Endothelial cell of umbilical vein (primary cell): ENCODE measurements around the gene GRHPR. TPM values are rescaled to one million over a fixed set of nuclear protein-coding genes. Genes with fewer than 3 reads are reported as not detected.
A peak's percentile ranks its signal among the peaks of the same experiment; 100 is the strongest.

ENCODE experiments used
- BruUV-seq: library from RNA; stranded (reverse); fragments of 400-500 nt; replicated peaks from 2 replicates; lab custom pipeline; 2021; lab: Mats Ljungman, UMichigan
- CTCF ChIA-PET: fragments of 300-600, 350-600 bp; sonication (Branson Sonifier 250); formaldehyde crosslinking; loops from one replicate; lab custom pipeline; 2021; ENCODE audit warnings: antibody characterized with exemption, inconsistent platforms; lab: Charles Lee
- POLR2A ChIA-PET: fragments of 300-600, 350-600 bp; sonication (Branson Sonifier 250); formaldehyde crosslinking; loops from one replicate; lab custom pipeline; 2021; ENCODE audit warnings: antibody characterized with exemption, inconsistent platforms; lab: Charles Lee
- DNase-seq: peaks from one replicate; pipeline ENCODE4 v3.0.0-alpha.2; 2011; ENCODE audit warnings: low read depth, low spot score
- FAIRE-seq: peaks from 2 replicates; lab custom pipeline; 2011; peaks lifted over from hg19 to GRCh38; lab: Jason Lieb, UNC
- H2AFZ ChIP-seq: 2 replicates; pipeline ENCODE4 v1.6.0; 2012; ENCODE audit warnings: low read depth, low read length, control low read depth, inconsistent platforms
- H3K27ac ChIP-seq: 2 replicates; pipeline ENCODE4 v1.5.1; 2011; ENCODE audit warnings: low read depth, mild to moderate bottlenecking, control low read depth, low read length, moderate library complexity; ENCODE audit not compliant: insufficient read depth
- H3K27me3 ChIP-seq, 2 experiments: 2 replicates each; pipeline versions ENCODE4 v1.6.0 to v1.6.1; 2011; ENCODE audit warnings: low read length in 2 of 2, mixed read lengths in 1 of 2; ENCODE audit not compliant: control insufficient read depth in 2 of 2, insufficient read depth in 2 of 2
- H3K36me3 ChIP-seq, 2 experiments: 2 replicates in 1 of 2; 3 replicates in 1 of 2; pipeline ENCODE4 v1.5.1; 2011; ENCODE audit warnings: low read length in 2 of 2, mild to moderate bottlenecking in 1 of 2, moderate library complexity in 1 of 2; ENCODE audit not compliant: control insufficient read depth in 2 of 2, insufficient read depth in 2 of 2; ENCODE audit errors: extremely low read depth in 1 of 2
- H3K4me1 ChIP-seq: 3 replicates; pipeline ENCODE4 v1.5.1; 2011; ENCODE audit warnings: mild to moderate bottlenecking, low read length; ENCODE audit not compliant: control insufficient read depth, insufficient read depth; ENCODE audit errors: extremely low read depth
- H3K4me2 ChIP-seq: 2 replicates; pipeline ENCODE4 v1.6.1; 2011; ENCODE audit warnings: low read length, control low read depth, mixed read lengths; ENCODE audit not compliant: insufficient read depth
- H3K4me3 ChIP-seq, 3 experiments: fragments of 200-600 bp in 1 of 3; sonication (generic), shearing (Covaris generic) in 1 of 3; replicated peaks in 1 of 3; 2 replicates each; pipeline ENCODE4 v1.5.1; 2011 to 2016; ENCODE audit warnings: control low read depth in 3 of 3, low read length in 3 of 3, mild to moderate bottlenecking in 2 of 3, inconsistent platforms in 1 of 3, low read depth in 1 of 3, moderate library complexity in 1 of 3; ENCODE audit not compliant: insufficient read depth in 1 of 3
- H3K79me2 ChIP-seq: 2 replicates; pipeline ENCODE4 v1.6.0; 2012; ENCODE audit warnings: low read length, inconsistent platforms; ENCODE audit not compliant: control insufficient read depth, insufficient read depth
- H3K9ac ChIP-seq: replicated peaks from 2 replicates; pipeline ENCODE3; 2011; ENCODE audit warnings: low read length, control low read depth; ENCODE audit not compliant: insufficient read depth; ENCODE audit errors: extremely low read depth
- H3K9me1 ChIP-seq: replicated peaks from 3 replicates; pipeline ENCODE4 v1.6.0; 2011; ENCODE audit warnings: mild to moderate bottlenecking, low read length; ENCODE audit not compliant: control insufficient read depth, insufficient read depth; ENCODE audit errors: extremely low read depth
- H3K9me3 ChIP-seq: replicated peaks from 2 replicates; pipeline ENCODE4 v1.5.1; 2012; ENCODE audit warnings: low read length, inconsistent platforms; ENCODE audit not compliant: control insufficient read depth, insufficient read depth
- H4K20me1 ChIP-seq: replicated peaks from 2 replicates; pipeline ENCODE3; 2011; ENCODE audit warnings: mild to moderate bottlenecking, low read length; ENCODE audit not compliant: control insufficient read depth, insufficient read depth; ENCODE audit errors: extremely low read depth
- CTCF ChIP-seq, 2 donors: IDR thresholded peaks; 1 replicate in 1 of 2; 2 replicates in 1 of 2; pipeline ENCODE4 v1.5.1; 2011; ENCODE audit warnings: low read length in 2 of 2, mild to moderate bottlenecking in 2 of 2, moderate library complexity in 2 of 2, control low read depth in 1 of 2, inconsistent platforms in 1 of 2, low read depth in 1 of 2; ENCODE audit not compliant: insufficient read depth in 1 of 2; ENCODE audit errors: extremely low read depth in 1 of 2
- EZH2 ChIP-seq: IDR thresholded peaks from 2 replicates; pipeline ENCODE4 v1.6.1; 2012; ENCODE audit warnings: borderline replicate concordance, low read depth, mild to moderate bottlenecking, moderate library complexity, low read length, inconsistent platforms; ENCODE audit not compliant: severe bottlenecking
- FOS ChIP-seq: IDR thresholded peaks from 2 replicates; pipeline ENCODE4 v1.6.1; 2011; ENCODE audit warnings: mild to moderate bottlenecking, low read length, moderate library complexity, borderline replicate concordance; ENCODE audit not compliant: insufficient read depth
- GATA2 ChIP-seq: IDR thresholded peaks from 2 replicates; pipeline ENCODE4 v1.7.0; 2011; ENCODE audit warnings: low read depth, mild to moderate bottlenecking, moderate library complexity, mixed read lengths, low read length; ENCODE audit not compliant: insufficient read length, insufficient read depth
- JUN ChIP-seq: IDR thresholded peaks from 2 replicates; pipeline ENCODE4 v1.6.1; 2011; ENCODE audit warnings: borderline replicate concordance, low read depth; ENCODE audit not compliant: insufficient read length, insufficient read depth
- MAX ChIP-seq: IDR thresholded peaks from 2 replicates; pipeline ENCODE4 v1.6.1; 2011; ENCODE audit not compliant: insufficient read depth, insufficient read length
- MYC ChIP-seq: IDR thresholded peaks from one replicate; pipeline ENCODE4 v1.6.1; 2011; ENCODE audit warnings: mild to moderate bottlenecking, low read depth, low read length
- POLR2A ChIP-seq: IDR thresholded peaks from 2 replicates; pipeline ENCODE4 v1.6.1; 2012; ENCODE audit warnings: low read depth, mild to moderate bottlenecking, control low read depth, low read length
- POLR2AphosphoS5 ChIP-seq: IDR thresholded peaks from 2 replicates; pipeline ENCODE4 v1.6.1; 2012; ENCODE audit warnings: low read depth, mild to moderate bottlenecking, control low read depth, low read length, moderate library complexity; ENCODE audit not compliant: insufficient read depth
- dilution Hi-C: fragments of 300-500 bp; cut with MboI; formaldehyde crosslinking; loops from one replicate; pipeline ENCODE4 v1.15.0; 2019; ENCODE audit warnings: low sequenced_read_pairs; ENCODE audit not compliant: extremely low pct_ligation_motif_present
- intact Hi-C: fragments of 100-400 bp; cut with micrococcal nuclease; formaldehyde crosslinking; loops from one replicate; pipeline ENCODE4 v1.10.0; 2022
- polyA plus RNA-seq, 4 experiments: library from polyadenylated mRNA; depleted of rRNA in 3 of 4; stranded (reverse) in 3 of 4; unstranded in 1 of 4; fragments of >200 nt; gene quantifications; 2 replicates each; pipeline versions ENCODE4 v1.2.1 to v1.2.3, GENCODE V29; 2011 to 2012; ENCODE audit warnings: missing spikeins in 1 of 4
- total RNA-seq: library from RNA; stranded (reverse); gene quantifications from 2 replicates; pipeline ENCODE4 v1.2.3, GENCODE V29; 2021

GRHPR gene
- total and polyA plus RNA-seq, 2 donors (not counting 3 experiments of a cell fraction or from before 2014, with no cell fraction given), result 91.2 to 247 TPM

DNA sequence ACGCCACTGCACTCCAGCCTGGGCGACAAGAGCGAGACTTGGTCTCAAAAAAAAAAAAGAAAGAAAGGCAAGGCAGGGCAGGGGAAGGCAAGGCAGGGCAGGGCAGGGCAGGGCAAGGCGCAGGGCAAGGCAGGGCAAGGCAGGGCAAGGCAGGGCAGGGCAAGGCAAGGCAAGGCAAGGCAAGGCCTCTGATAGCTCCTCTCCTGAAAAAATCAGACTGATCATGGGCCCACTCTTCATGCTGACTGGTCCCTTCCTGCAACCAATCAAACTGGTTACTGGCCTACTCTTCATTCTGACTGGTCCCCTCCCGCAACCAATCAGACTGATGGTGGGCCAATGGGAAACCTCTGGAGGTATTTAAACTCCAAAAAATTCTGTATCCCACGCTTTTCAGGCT is 46.1 kb downstream of the GRHPR start:
- POLR2A ChIA-PET, result no interaction called here
- intact Hi-C loops (no loop called here), dilution Hi-C loops (no loop called here)
- Histone ChIP-seq H3K9ac (no peak overlapping the region), H3K27me3 (no peaks in the 10 kb centered on the region), H3K9me1 (no peaks in the 10 kb centered on the region), H3K36me3 (no peaks in the 10 kb centered on the region), H3K27ac (no peak overlapping the region), H2AFZ (no peak overlapping the region), H3K79me2 (peaks cover 9% of the 10 kb centered on the region), H3K4me3 (no peak overlapping the region), H3K4me1 (peaks cover 17% of the 10 kb centered on the region), H3K4me2 (no peak overlapping the region), H3K9me3 (no peaks in the 10 kb centered on the region), H4K20me1 (no peaks in the 10 kb centered on the region)
- TF ChIP-seq POLR2A, result no peak
- TF ChIP-seq EZH2, result no peak
- TF ChIP-seq GATA2, result no peak
- no peak for TF ChIP-seq MYC
- CTCF ChIA-PET, result no interaction called here
- BruUV-seq, result no TSS peak
- DNase-seq (no peak), FAIRE-seq (no peak)

DNA sequence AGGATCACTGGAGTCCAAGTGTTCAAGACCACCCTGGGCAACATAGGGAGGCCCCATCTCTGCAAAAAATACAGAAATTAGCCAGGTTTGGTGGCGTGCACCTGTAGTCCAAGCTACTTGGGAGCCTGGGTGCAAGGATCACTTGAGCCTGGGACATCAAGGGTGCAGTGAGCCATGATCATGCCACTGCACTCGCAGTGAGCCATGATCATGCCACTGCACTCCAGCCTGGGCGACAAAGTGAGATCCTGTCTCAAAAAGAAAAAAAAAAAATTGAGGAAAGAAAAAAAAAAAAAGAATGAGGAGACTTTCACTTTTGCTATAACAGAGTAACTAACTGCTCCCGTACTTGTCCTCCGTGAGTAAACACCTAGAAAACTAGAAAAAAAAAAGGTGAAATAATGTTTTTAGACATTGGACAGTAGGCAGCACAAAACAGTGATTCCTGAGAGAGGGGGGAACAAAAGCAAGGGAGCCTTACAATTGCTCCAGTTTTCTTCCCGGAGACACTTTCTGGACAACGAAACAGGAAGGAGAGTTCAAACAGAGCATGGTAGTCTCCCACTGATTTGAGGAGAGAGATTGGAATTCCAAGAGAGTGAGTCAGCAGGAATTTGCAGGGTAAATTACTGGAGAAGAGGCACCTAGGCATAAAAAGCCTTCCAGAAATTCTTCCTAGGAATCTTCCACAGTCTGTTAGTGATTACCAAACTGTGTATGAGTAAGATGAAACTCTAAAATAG is 49.6 kb downstream of the GRHPR start:
- peak overlapping the region; percentile 65 for H3K9ac ChIP-seq
- peak overlapping the region; percentile 9 for H2AFZ ChIP-seq
- peaks cover 9% of the 10 kb centered on the region for H3K4me1 ChIP-seq
- H3K9me3 ChIP-seq, result no peaks in the 10 kb centered on the region
- CTCF ChIA-PET, result no interaction called here
- peaks cover 0 to 2% of the 10 kb centered on the region in 2 experiments for H3K27me3 ChIP-seq
- BruUV-seq, result TSS peak; percentile 78
- intact Hi-C loops (loop anchor here (1.0 kb wide), 1 partner anchor 13 kb away; the partner anchor contains the start of gene POLR1E), dilution Hi-C loops (no loop called here)
- no peaks in the 10 kb centered on the region for H3K9me1 ChIP-seq
- TF ChIP-seq POLR2AphosphoS5, result peak; percentile 52
- peak; percentile 88 for TF ChIP-seq FOS
- TF ChIP-seq CTCF (IDR thresholded peaks at IDR 0.05; ENCODE audit: extremely low read depth in 1 of 2, insufficient read depth in 1 of 2, low read depth in 1 of 2, low read length in 2 of 2), result no peak
- peak; percentile 28 for TF ChIP-seq GATA2
- TF ChIP-seq JUN, result peak; percentile 89
- no peak for TF ChIP-seq MAX
- no peak for TF ChIP-seq EZH2
- H3K4me2 ChIP-seq, result peak overlapping the region; percentile 60
- H3K4me3 ChIP-seq, result peak overlapping the region in 2 of 3 experiments; percentile 11 to 38
- H4K20me1 ChIP-seq, result no peaks in the 10 kb centered on the region
- no peaks in the 10 kb centered on the region for H3K79me2 ChIP-seq
- H3K36me3 ChIP-seq, result no peaks in the 10 kb centered on the region
- DNase-seq (peak; percentile 86), FAIRE-seq (peak; percentile 99)
- POLR2A ChIA-PET, result no interaction called here
- peak overlapping the region; percentile 78 for H3K27ac ChIP-seq
